ENCODE results near the gene ACKR3.

The ACKR3 gene

GRCh38 chr2:236550701-236551465, 18.7 kb upstream of the ACKR3 start:
- no peak for DNase-seq

- no peak for DNase-seq
Measured at GRCh38 chr2:236551471-236552211, 18.0 kb upstream of the ACKR3 start.

GRCh38 chr2:236552212-236552542, 17.4 kb upstream of the ACKR3 start:
- no peak for DNase-seq

- no peak for DNase-seq
Measured at GRCh38 chr2:236552581-236553363, 16.9 kb upstream of the ACKR3 start.

GRCh38 chr2:236553522-236553921, 16.1 kb upstream of the ACKR3 start:
- no peak for DNase-seq

GRCh38 chr2:236554629-236555282, 14.9 kb upstream of the ACKR3 start:
- no peak for DNase-seq

- no peak for DNase-seq
Measured at GRCh38 chr2:236555481-236555880, 14.1 kb upstream of the ACKR3 start.

GRCh38 chr2:236557306-236558030, 12.2 kb upstream of the ACKR3 start:
- no peak for DNase-seq

- no peak for DNase-seq
Measured at GRCh38 chr2:236558036-236558435, 11.6 kb upstream of the ACKR3 start.

GRCh38 chr2:236558993-236559978, 10.3 kb upstream of the ACKR3 start:
- DNase-seq, result no peak

- no peak for DNase-seq
Measured at GRCh38 chr2:236561874-236562273, 7.8 kb upstream of the ACKR3 start.

GRCh38 chr2:236562434-236562833, 7.2 kb upstream of the ACKR3 start:
- DNase-seq, result no peak

- DNase-seq, result no peak
Measured at GRCh38 chr2:236563953-236564352, 5.7 kb upstream of the ACKR3 start.

GRCh38 chr2:236565212-236565611, 4.4 kb upstream of the ACKR3 start:
- no peak for DNase-seq

GRCh38 chr2:236565879-236566402, 3.7 kb upstream of the ACKR3 start:
- no peak for DNase-seq

GRCh38 chr2:236566596-236566995, 3.0 kb upstream of the ACKR3 start:
- no peak for DNase-seq

GRCh38 chr2:236568068-236568921, 1.3 kb upstream of the ACKR3 start:
- peak; percentile 17 for DNase-seq

- no peak for DNase-seq
Measured at GRCh38 chr2:236568922-236569572, 578 bp upstream of the ACKR3 start.
